ACHN (cell line): ENCODE data around the gene MTHFD2L.

Source experiments
- DNase-seq: peaks from one replicate; pipeline ENCODE4 v3.0.0-alpha.2; 2015
- in situ Hi-C: cut with HindIII; loops from 2 replicates; pipeline ENCODE4 v1.10.0; 2017; ENCODE audit warnings: low sequenced_read_pairs, low pct_ligation_motif_present, low pct_unique_long_range_greater_than_20kb

MTHFD2L gene

DNA sequence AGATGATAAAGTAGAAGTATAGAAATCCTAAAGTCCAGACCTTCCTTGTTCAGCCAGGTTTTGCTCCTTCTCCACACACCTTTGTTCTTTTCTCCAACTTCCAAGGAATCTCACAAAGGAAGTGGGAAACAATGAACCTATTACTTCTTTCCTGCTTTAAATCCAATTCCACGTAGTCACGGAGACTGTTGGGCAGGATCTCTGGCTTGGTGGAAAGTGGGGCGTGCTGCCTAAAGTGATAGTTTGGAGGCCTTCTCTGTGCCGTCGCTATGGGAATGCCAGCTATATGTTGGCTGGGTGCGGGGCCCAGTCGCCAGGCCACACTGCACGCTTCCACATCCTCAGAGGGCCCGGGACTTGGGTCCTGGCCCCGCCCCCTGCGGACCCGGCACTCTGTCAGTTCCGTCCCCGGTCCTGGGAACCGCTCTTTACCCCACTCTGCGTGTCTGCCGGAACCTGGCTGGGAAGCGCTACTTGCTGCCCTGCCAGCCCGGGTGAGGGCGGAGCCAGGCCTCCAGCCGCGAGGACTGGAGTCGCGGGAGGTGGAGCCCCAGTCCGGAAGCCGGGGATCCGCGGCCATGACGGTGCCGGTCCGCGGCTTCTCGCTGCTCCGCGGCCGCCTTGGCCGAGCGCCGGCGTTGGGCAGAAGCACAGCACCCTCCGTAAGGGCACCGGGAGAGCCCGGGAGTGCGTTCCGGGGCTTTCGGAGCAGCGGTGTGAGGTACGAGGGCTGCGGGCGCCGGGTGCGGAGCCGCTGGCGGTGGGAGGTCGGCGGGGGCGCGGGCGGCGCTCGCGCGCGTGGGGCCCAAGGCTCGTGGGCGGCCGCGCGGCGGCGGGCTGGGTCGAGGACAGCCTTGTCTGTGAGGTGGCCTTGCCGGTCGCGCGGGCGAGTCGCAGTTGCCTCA lies at the start of gene MTHFD2L:
Gene MTHFD2L, plus strand, starts transcription at position 558 of the 905 bp plus-strand sequence. Its CDS starts 21 bp downstream, at position 579.
- in situ Hi-C loops: no loop called here
- peak; percentile 95 for DNase-seq

DNA sequence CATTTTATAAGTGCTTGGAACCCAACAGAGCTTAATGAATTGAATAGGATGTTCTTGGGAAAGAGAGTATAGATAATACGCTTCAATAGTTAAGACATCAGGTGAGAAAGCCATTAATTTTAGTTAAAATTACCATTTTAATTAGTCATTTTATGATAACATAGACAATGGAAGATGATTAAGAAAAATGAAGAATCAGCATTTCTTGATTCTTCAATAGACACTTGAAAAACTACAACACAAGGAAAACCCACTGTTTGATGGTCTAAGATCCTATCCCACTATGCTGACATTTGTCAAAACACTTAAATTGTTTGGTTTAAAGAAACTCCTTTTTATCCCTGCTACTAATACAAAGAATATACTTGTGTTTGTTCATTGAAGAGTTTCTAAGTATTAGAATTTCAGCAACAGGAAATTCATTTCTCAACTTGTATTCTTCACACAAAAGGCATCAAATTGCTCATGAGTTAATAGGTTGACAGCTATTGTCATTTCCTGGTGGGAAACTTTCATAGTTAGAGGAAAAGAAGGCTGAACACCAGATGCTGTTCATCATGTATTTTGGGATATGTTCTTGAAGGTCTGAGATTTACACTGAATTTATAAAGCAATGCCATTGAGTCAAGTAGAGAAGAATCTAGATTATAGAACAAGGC lies 49.3 kb upstream of the MTHFD2L start:
- DNase-seq: no peak
- in situ Hi-C loops: no loop called here

DNA sequence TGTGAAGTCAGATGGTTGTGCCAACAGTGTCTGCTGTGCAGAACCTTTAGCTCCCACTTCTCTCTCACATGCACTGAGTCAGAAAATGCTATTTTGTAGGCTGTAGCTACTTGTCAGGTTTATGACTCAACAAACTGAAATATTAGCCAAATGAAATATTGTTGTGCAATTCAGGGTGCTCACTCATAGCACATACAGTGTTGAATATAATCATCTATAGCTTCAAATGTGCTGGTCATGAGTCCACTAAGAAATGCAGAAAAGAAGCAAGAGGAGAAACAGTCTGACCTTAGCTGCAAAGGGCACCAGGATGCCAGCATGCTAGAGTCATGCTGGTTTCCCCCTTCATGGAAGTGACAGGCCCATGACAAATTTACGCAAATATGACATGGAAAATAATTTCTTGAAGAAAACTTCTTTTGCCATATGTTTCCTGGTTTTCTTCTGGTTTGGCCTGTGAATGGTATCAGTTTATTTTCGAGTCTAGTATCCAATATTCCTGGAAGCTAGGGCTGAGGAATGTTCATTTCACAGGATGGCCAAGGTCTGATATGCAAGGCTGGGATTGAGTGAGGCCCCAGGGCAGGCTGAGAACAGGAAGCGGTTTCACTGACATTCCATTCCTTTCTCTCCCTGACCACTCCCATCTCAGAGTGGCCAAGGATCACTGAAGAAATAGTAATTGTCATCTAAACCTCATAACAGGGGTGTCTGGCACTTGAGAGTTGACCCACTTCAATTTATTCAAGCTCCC lies 48.6 kb upstream of the MTHFD2L start:
- in situ Hi-C loops: no loop called here
- DNase-seq: peak; percentile 95

DNA sequence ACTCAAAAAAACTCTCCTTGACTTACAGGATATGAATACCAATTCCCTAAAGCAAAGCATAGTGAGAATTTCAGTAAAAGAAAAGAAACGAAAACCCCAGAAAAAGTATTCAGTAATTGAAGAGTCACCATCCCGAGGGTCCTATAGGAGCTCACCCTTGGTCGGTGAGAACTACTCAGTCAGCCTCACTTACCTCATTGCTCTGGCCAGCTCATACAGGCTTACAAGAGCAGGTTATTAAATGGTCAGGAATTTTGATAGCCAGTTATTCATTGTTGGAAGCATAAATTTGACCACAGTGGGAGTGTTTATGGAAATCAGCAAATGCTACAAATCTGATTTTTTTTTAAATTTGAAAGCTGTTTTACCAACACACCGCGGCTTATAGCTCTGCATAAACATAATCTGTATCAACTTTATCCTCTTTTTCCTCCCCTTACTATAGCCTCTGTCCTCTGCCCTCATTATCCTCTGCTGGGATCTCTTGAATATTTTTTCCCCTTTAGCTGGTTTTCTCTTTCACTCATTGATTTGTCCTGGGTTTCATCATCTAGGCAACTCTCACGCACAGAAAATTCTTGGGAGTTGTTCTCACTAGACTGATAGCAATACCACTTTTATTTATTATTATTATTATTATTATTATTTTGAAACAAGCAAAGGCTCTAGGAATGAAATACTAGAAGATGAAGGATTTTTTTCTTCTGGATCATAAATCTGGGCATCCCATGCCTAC lies 47.9 kb upstream of the MTHFD2L start:
- in situ Hi-C loops: no loop called here
- DNase-seq: peak; percentile 96

DNA sequence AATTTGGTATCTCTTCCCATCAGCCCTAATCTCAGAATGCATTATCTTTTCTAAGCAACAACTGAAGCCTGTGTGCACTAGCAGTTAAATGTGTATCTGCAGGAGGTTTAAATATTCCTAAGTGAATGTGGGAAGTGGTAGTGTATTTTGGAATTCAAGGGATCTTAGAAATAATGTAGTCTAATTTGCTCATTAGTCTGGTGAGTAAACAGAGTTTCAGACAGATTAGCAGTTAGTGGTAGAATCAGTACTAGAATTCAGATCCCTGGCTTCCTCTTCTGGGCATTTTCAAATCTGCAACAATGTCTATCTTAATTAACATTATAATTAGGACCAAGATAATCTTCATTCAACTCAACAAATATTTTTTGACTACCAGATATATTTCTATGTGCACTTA lies 47.2 kb upstream of the MTHFD2L start:
- DNase-seq: no peak
- in situ Hi-C loops: no loop called here

DNA sequence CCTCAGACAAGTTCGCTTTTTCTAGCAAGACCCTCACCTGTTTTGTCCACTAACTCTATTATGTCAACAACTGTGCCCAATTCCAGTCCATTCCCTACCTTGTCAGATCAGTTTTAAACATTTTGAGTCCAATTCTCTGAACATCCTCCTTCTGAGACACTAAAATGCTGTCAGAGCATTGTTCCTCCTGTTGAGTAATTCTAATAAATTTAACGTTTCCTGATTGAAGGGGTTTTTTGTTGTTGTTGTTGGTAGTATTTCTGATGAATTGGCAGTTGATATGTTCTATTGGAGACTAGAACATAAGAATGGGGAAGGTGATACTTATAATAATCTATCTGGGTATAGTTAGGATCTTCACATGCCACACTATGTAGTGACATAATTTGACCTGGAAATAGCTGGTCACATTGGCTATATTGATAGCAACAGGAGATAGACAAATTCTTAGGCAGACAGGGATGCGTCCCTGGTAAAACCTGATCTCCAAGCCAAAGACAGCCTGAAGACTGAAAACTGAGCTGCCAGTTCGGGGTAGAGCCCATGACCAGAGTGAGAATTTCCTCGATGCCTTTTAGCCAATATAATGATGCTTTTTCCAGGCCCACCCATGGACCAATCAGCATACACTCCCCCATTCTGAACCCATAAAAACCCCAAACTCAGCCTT lies 46.5 kb upstream of the MTHFD2L start:
- in situ Hi-C loops: no loop called here
- DNase-seq: peak; percentile 27

DNA sequence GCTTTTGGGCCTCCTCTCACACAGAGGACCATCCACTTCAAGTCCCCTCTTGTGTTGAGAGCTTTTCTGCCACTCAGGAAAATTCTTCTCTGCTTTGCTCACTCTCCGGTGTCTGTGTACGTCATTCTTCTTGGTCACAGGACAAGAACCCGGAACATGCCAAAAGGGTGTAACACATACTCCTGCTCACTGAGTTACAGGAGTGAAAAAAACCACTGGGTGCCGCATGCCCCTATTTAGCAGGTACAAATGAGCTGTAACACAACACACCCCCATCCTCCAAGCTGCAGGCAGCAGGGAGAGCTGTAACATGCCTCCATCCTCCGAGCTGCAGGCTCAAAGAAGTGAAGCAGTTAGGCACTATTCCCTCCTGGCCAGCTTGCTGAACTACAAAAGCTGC lies 45.9 kb upstream of the MTHFD2L start:
- in situ Hi-C loops: no loop called here
- DNase-seq: peak; percentile 94

DNA sequence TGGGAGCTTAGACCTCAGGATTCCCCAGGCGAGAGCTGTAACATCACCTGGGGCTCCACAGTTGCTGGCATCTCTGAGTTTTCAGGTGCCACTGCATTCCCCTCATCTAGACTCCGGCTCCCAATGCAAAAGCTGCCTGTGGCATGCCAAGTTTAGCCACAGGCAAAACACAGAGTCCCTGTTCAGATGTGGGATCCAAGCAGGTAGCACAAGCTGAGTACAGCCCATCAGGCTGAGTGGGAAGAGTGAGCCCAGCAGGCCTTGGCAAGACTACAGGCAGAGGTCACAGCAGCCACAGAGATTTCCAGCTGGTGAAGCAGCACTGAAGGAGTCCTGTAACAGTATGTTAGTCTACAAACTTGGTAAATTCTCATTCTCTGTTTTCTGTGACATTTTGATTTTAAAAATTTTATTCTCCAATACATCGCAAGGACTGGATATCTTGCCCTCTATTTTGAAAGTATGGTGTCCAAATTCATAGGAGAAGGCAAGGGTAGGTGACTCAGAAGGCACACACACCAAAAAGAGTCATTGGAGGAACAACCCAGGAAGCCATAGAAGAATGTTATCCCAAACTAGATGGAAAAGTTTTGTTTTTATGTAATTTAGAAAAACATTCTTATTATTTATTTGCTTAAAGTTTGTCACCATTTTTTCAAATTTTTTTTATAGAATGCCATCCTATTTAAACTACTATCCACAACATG lies 45.4 kb upstream of the MTHFD2L start:
- DNase-seq: peak; percentile 32
- in situ Hi-C loops: no loop called here

DNA sequence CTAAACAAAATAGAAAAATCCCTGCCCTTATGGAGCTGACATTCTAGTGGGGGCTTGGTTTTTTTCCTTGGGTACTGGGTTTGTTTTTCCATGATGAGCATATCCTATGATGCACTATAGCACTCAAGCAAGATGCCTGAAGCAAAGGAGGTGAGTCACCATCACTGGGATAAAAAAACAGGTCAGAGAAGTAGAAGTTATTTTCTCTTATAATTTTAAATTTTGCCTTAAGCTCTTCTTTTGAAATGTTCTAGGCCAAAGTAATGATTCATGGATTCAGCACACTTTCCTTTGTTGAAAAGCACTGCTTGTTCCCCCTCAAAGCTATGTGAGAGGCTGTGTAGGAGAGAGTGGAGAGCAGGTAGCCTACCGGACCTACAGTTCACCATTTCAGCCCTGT lies 43.7 kb upstream of the MTHFD2L start:
- in situ Hi-C loops: no loop called here
- DNase-seq: no peak

DNA sequence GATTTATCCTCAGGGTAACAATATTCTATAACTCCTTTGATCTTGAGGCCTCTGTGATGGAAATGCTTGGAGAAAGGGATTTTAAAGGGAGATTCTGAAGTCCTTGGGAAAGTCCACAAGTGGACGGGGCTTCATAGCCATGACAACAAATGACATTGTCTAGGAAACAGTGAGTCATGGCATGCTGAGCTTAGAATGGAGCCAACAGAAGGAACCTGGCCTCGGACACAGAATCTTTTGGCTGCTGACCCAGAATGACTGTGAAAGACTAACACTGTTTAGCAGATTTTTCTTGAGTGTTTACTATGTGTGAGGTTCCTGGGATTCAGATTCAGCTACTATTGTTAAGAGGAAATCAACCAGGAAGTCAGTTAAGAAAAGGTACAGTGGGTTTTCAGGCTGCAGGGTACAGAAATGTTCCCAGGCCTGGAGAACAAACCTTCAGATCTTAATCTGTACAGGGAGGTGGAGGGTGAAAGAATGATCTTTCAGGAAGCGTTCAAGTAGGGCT lies 40.8 kb upstream of the MTHFD2L start:
- in situ Hi-C loops: no loop called here
- DNase-seq: peak; percentile 70

DNA sequence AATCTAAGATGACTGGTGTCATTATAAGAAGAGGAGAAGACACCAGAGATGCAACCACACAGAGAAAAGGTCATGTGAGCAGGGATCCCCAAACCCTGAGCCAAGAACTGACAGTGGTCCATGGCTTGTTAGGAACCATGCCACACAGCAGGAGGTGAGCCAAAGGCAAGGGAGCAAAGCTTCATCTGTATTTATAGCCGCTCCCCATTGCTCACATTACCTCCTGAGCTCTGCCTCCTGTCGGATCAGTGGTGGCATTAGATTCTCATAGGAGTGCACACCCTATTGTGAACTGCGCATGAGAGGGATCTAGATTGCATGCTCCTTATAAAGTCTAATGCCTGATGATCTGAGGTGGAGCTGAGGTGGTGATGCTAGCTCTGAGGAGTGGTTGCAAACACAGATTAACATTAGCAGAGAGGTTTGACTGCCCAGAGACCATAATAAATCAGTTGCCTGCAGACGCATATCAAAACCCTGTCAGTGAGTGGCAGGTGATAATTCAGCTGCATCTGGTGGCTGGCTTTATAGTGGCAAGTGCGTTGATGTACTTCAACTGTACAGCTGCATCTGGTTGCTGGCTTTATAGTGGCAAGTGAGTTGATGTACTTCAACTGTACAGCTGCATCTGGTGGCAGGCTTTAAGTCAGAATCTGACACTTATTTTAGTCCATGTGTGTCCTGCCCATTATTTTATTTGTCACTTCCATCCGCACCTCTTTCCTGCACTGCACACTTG lies 39.1 kb upstream of the MTHFD2L start:
- in situ Hi-C loops: no loop called here

DNA sequence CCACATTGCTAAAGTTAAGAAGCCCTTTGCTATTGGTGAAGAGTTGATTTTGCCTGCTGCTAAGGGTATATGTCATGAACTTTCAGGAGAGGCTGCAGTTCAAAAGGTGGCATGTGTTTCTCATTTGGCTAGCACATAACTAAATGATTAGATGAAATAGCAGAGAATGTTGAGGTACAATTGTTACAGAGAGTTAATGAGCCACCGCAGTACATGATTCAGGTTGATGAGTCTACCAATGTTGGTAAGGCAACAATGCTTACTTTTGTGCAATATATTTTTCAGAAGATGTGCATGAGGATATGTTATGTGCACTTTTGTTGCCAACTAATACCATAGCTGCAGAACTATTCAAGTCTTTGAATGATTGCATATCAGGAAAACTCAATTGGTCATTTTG lies 37.8 kb upstream of the MTHFD2L start:
- in situ Hi-C loops: no loop called here
- no peak for DNase-seq

More for the DNA sequence above, 39.1 kb upstream of the MTHFD2L start:
- no peak for DNase-seq

DNA sequence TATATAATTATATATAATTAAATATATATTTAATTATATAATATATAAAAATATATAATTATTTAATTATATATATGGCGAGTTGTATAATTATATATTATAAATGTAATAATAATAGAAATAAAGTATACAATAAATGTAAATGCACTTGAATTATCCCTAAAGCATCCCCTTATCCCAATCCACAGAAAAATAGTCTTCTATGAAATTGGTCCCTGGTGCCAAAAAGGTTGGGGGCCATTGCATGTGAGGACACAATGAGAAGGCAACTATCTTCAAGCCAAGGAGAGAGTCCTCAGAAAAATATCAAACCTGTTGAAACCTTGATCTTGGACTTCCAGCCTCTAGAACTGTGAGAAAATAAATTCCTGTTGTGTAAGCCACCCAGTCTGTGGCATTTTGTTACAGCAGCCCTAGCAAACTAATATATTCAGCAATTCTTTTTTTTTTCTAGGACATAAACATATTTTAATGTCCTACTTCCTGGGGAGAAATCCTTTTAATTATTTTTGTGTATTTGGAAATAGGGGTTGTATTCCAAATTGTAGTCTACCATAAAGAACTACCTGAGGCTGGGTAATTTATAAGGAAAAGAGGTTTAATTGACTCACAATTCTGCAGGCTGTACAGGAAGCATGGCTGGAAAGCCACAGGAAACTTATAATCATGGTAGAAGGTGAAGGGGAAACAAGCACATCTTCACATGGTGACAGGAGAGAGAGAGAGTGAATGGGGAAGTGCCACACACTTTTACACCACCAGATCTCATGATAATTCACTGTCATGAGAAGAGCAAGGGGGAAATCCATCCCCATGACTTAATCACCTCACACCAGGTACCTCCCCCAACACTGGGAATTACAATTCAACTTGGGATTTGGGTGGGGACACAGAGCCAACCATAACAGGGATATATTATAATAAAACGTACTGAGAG lies 36.0 kb upstream of the MTHFD2L start:
- in situ Hi-C loops: no loop called here
- no peak for DNase-seq

DNA sequence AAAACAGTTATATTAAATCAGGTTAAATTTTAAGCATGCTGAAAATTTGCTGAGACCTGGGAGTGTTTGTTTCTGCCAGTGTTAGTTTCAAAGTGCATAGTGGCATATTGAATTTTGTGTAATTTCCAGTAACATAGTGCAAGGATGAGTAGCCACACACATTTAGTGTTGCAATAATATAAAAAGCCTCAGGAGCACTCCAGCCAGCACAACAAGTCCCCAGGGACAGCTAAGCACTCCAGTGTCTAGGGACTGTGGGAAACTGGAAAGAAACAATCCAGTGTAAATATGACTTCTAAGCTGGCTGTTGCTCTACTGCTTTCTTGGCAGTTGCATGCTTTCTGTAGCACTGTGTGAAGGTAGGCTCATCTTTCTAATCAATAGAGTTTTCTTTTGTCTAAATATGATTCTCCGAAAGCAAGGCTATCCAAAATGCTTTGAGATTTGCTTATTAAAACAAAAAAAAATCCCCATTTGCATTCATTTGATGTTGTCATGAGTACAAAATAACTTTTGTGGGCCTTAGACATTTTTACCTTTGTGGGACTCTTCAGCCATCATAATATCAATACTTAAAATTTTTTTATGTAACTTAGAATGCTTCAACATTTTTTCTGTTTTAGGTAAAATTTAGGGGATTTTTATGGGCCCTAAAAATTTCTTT lies 34.7 kb upstream of the MTHFD2L start:
- in situ Hi-C loops: no loop called here
- DNase-seq: no peak

DNA sequence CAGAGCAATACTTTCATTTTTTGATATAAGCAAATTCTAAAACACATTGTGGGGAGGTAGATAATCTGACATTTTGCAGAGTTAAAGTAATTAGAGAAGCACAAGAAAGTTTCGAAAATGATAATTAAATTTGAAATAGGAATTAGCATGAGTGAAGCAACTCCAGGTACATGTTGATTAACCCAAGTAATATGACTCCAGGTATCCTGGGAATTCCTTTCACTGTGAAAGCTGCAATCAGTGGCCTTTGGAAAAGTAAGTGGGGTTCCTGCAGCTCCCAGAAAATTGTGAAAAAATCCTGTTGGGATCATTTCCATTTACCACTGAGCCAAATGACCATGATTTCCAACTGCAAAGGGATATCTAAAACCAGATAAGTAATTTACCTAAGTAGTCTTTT lies 32.9 kb upstream of the MTHFD2L start:
- no peak for DNase-seq
- in situ Hi-C loops: no loop called here
